SK-N-MC (cell line): ENCODE results near the gene SLC4A5.

Experiments
- DNase-seq: peaks from one replicate; pipeline ENCODE4 v3.0.0-alpha.2; 2011; ENCODE audit warnings: low read depth, low spot score
- H3K27ac ChIP-seq: fragments of 200-600 bp; sonication (generic); 2 replicates; pipeline ENCODE4 v1.5.1; 2016; ENCODE audit warnings: mixed run types
- H3K36me3 ChIP-seq: fragments of 200-600 bp; sonication (generic); 2 replicates; pipeline ENCODE4 v1.6.1; 2017; ENCODE audit warnings: antibody characterized with exemption, low read length, mixed read lengths; ENCODE audit not compliant: insufficient read depth
- H3K4me3 ChIP-seq: fragments of 200-600 bp; sonication (generic); 2 replicates; pipeline ENCODE4 v1.5.1; 2016
- H3K9ac ChIP-seq: fragments of 200-600 bp; sonication (generic); 2 replicates; pipeline ENCODE4 v1.8.0; 2017; ENCODE audit warnings: mixed run types, mixed read lengths; ENCODE audit not compliant: insufficient read length
- H3K9me3 ChIP-seq: fragments of 200-600 bp; sonication (generic); 2 replicates; pipeline ENCODE4 v1.6.1; 2017; ENCODE audit warnings: low read depth, mild to moderate bottlenecking, antibody characterized with exemption, low read length, moderate library complexity, mixed read lengths
- EZH2 ChIP-seq: fragments of 200-600 bp; sonication (generic); IDR thresholded peaks from one replicate; pipeline ENCODE4 v1.6.1; 2017; ENCODE audit warnings: antibody characterized with exemption
- FOXP2 ChIP-seq: optimal IDR thresholded peaks from 2 replicates; pipeline ENCODE3; 2011; ENCODE audit warnings: mild to moderate bottlenecking, moderate library complexity; ENCODE audit not compliant: insufficient read depth; ENCODE audit errors: extremely low read length, control extremely low read depth
- POLR2AphosphoS5 ChIP-seq: IDR thresholded peaks from 2 replicates; pipeline ENCODE4 v1.6.1; 2012; ENCODE audit warnings: mild to moderate bottlenecking, low read depth, low read length, borderline replicate concordance

The SLC4A5 gene

GRCh38 chr2:74328573-74328972, 14.6 kb downstream of the SLC4A5 start:
- Histone ChIP-seq H3K36me3 (no peaks in the 10 kb centered on the region), H3K27ac (no peak overlapping the region), H3K9ac (no peak overlapping the region), H3K4me3 (no peak overlapping the region), H3K9me3 (no peaks in the 10 kb centered on the region)
- no peak for DNase-seq
- TF ChIP-seq POLR2AphosphoS5 = no peak
- TF ChIP-seq FOXP2 = no peak
- no peak for TF ChIP-seq EZH2

- H3K9me3 ChIP-seq = no peaks in the 10 kb centered on the region
- no peak for DNase-seq
- H3K36me3 ChIP-seq = no peaks in the 10 kb centered on the region
- H3K27ac ChIP-seq = no peak overlapping the region
- H3K4me3 ChIP-seq = no peak overlapping the region
- no peak overlapping the region for H3K9ac ChIP-seq
- no peak for TF ChIP-seq EZH2
- TF ChIP-seq POLR2AphosphoS5 = no peak
- TF ChIP-seq FOXP2 = no peak
Measured at GRCh38 chr2:74328074-74328473, 15.1 kb downstream of the SLC4A5 start.

GRCh38 chr2:74327627-74328026, 15.6 kb downstream of the SLC4A5 start:
- H3K4me3 ChIP-seq = no peak overlapping the region
- DNase-seq = no peak
- no peak overlapping the region for H3K9ac ChIP-seq
- H3K9me3 ChIP-seq = no peaks in the 10 kb centered on the region
- no peak overlapping the region for H3K27ac ChIP-seq
- TF ChIP-seq EZH2 (no peak), POLR2AphosphoS5 (no peak), FOXP2 (no peak)
- no peaks in the 10 kb centered on the region for H3K36me3 ChIP-seq

GRCh38 chr2:74327199-74327598, 16.0 kb downstream of the SLC4A5 start:
- Histone ChIP-seq H3K4me3 (no peak overlapping the region), H3K9me3 (no peaks in the 10 kb centered on the region), H3K36me3 (no peaks in the 10 kb centered on the region), H3K9ac (no peak overlapping the region), H3K27ac (no peak overlapping the region)
- TF ChIP-seq POLR2AphosphoS5 (no peak), EZH2 (no peak), FOXP2 (no peak)
- DNase-seq = no peak

- H3K9me3 ChIP-seq = no peaks in the 10 kb centered on the region
- no peak overlapping the region for H3K9ac ChIP-seq
- no peak overlapping the region for H3K4me3 ChIP-seq
- H3K27ac ChIP-seq = no peak overlapping the region
- TF ChIP-seq POLR2AphosphoS5 = no peak
- TF ChIP-seq FOXP2 = no peak
- TF ChIP-seq EZH2 = no peak
- DNase-seq = no peak
- no peaks in the 10 kb centered on the region for H3K36me3 ChIP-seq
Measured at GRCh38 chr2:74325815-74326214, 17.4 kb downstream of the SLC4A5 start.

- Histone ChIP-seq H3K36me3 (no peaks in the 10 kb centered on the region), H3K9ac (no peak overlapping the region), H3K27ac (no peak overlapping the region), H3K9me3 (no peaks in the 10 kb centered on the region), H3K4me3 (no peak overlapping the region)
- no peak for DNase-seq
- TF ChIP-seq FOXP2 = no peak
- TF ChIP-seq POLR2AphosphoS5 = no peak
- no peak for TF ChIP-seq EZH2
Measured at GRCh38 chr2:74321737-74322136, 21.5 kb downstream of the SLC4A5 start.

- H3K4me3 ChIP-seq = no peak overlapping the region
- no peak for TF ChIP-seq POLR2AphosphoS5
- no peak for TF ChIP-seq EZH2
- TF ChIP-seq FOXP2 = no peak
- H3K36me3 ChIP-seq = no peaks in the 10 kb centered on the region
- peak overlapping the region; percentile 20; the same call in 1 of the 2 replicates for H3K27ac ChIP-seq
- no peak for DNase-seq
- no peaks in the 10 kb centered on the region for H3K9me3 ChIP-seq
- H3K9ac ChIP-seq = no peak overlapping the region
Measured at GRCh38 chr2:74317701-74318100, 25.5 kb downstream of the SLC4A5 start.

GRCh38 chr2:74316627-74317295, 26.5 kb downstream of the SLC4A5 start:
- Histone ChIP-seq H3K9ac (no peak overlapping the region), H3K4me3 (no peak overlapping the region), H3K27ac (no peak overlapping the region), H3K9me3 (no peaks in the 10 kb centered on the region), H3K36me3 (no peaks in the 10 kb centered on the region)
- TF ChIP-seq POLR2AphosphoS5 (no peak), EZH2 (no peak), FOXP2 (no peak)
- peak; percentile 67 for DNase-seq

- H3K4me3 ChIP-seq = no peak overlapping the region
- H3K9ac ChIP-seq = no peak overlapping the region
- DNase-seq = no peak
- TF ChIP-seq EZH2 (no peak), FOXP2 (no peak), POLR2AphosphoS5 (no peak)
- H3K27ac ChIP-seq = no peak overlapping the region
- no peaks in the 10 kb centered on the region for H3K9me3 ChIP-seq
- H3K36me3 ChIP-seq = no peaks in the 10 kb centered on the region
Measured at GRCh38 chr2:74314107-74314506, 29.1 kb downstream of the SLC4A5 start.
